ENCODE results near the gene SORCS2.

GRCh38 chr4:7788694-7789425 lies 596.5 kb downstream of the SORCS2 start:
- TF ChIP-seq CTCF (IDR thresholded peaks at IDR 0.05) (no peak), POLR2A (IDR thresholded peaks at IDR 0.05) (no peak)
